IMR-90 (cell line): Measurements from ENCODE around the gene DCAF6. TPM values are rescaled to one million over a fixed set of nuclear protein-coding genes. Genes with fewer than 3 reads are reported as not detected.

Experiments
- ATAC-seq: fragments of 200-7000 bp; cut with Tn5 transposase; 2 replicates; pipeline ENCODE4 v1.9.1; 2020; ENCODE audit warnings: low read depth, mild to moderate bottlenecking, moderate library complexity
- BruUV-seq: library from RNA; stranded (reverse); fragments of 400-500 nt; replicated peaks from 2 replicates; lab custom pipeline; 2021; lab: Mats Ljungman, UMichigan
- CTCF ChIA-PET: fragments of 300-600 bp; formaldehyde crosslinking; extraction: SDS; loops from one replicate; lab custom pipeline; 2021; ENCODE audit warnings: antibody characterized with exemption; lab: Yijun Ruan, JAX
- POLR2A ChIA-PET: fragments of 300-600 bp; sonication (Branson Sonifier 250); formaldehyde crosslinking; loops from one replicate; lab custom pipeline; 2022; ENCODE audit warnings: antibody characterized with exemption; ENCODE audit not compliant: unreplicated experiment; lab: Charles Lee
- DNase-seq: peaks from one replicate; pipeline ENCODE4 v3.0.0; 2013
- H2AFZ ChIP-seq: replicated peaks from 2 replicates; pipeline ENCODE3; 2013; ENCODE audit warnings: low read length, mild to moderate bottlenecking; ENCODE audit not compliant: poor library complexity
- H2AK5ac ChIP-seq: 2 replicates; pipeline ENCODE4 v1.6.1; 2013; ENCODE audit warnings: low read depth, low read length, inconsistent platforms
- H2AK9ac ChIP-seq: replicated peaks from 2 replicates; pipeline ENCODE3; 2013; ENCODE audit warnings: mild to moderate bottlenecking, low read depth, low read length, moderate library complexity; ENCODE audit not compliant: poor library complexity
- H2BK120ac ChIP-seq: 2 replicates; pipeline ENCODE4 v1.6.1; 2013; ENCODE audit warnings: low read depth, low read length, inconsistent platforms
- H2BK15ac ChIP-seq: 3 replicates; pipeline ENCODE4 v1.6.1; 2013; ENCODE audit warnings: low read depth, low read length, inconsistent platforms
- H2BK20ac ChIP-seq: 2 replicates; pipeline ENCODE4 v1.6.1; 2013; ENCODE audit warnings: low read depth, mild to moderate bottlenecking, inconsistent platforms, low read length, moderate library complexity
- H2BK5ac ChIP-seq: 2 replicates; pipeline ENCODE4 v1.6.1; 2013; ENCODE audit warnings: mild to moderate bottlenecking, low read depth, low read length, inconsistent platforms; ENCODE audit not compliant: poor library complexity, severe bottlenecking
- H3K14ac ChIP-seq: replicated peaks from 2 replicates; pipeline ENCODE4 v1.6.1; 2013; ENCODE audit warnings: low read depth, low read length, inconsistent platforms
- H3K18ac ChIP-seq: 2 replicates; pipeline ENCODE4 v1.6.1; 2013; ENCODE audit warnings: low read depth, low read length, control low read depth
- H3K23ac ChIP-seq: 2 replicates; pipeline ENCODE4 v1.6.1; 2013; ENCODE audit warnings: low read depth, low read length, inconsistent platforms
- H3K27ac ChIP-seq: 2 replicates; pipeline ENCODE4 v1.5.1; 2013; ENCODE audit warnings: mild to moderate bottlenecking, control low read depth, low read length; ENCODE audit not compliant: insufficient read depth
- H3K27me3 ChIP-seq: 2 replicates; pipeline ENCODE4 v1.6.1; 2013; ENCODE audit warnings: low read length; ENCODE audit not compliant: control insufficient read depth, insufficient read depth
- H3K36me3 ChIP-seq: 2 replicates; pipeline ENCODE4 v1.6.1; 2013; ENCODE audit warnings: low read length, mixed read lengths; ENCODE audit not compliant: control insufficient read depth, insufficient read depth
- H3K4ac ChIP-seq: 2 replicates; pipeline ENCODE4 v1.6.1; 2013; ENCODE audit warnings: low read depth, low read length, inconsistent platforms
- H3K4me1 ChIP-seq: 2 replicates; pipeline ENCODE4 v1.6.1; 2013; ENCODE audit warnings: low read length, mixed read lengths; ENCODE audit not compliant: control insufficient read depth, insufficient read depth
- H3K4me2 ChIP-seq: 2 replicates; pipeline ENCODE4 v1.6.1; 2013; ENCODE audit warnings: low read depth, mild to moderate bottlenecking, control low read depth, low read length, moderate library complexity
- H3K4me3 ChIP-seq: 2 replicates; pipeline ENCODE4 v1.5.1; 2013; ENCODE audit warnings: low read depth, mild to moderate bottlenecking, control low read depth, low read length, moderate library complexity; ENCODE audit not compliant: insufficient read depth
- H3K56ac ChIP-seq: 2 replicates; pipeline ENCODE4 v1.6.1; 2013; ENCODE audit warnings: low read length, inconsistent platforms; ENCODE audit not compliant: insufficient read depth; ENCODE audit errors: extremely low read depth
- H3K79me1 ChIP-seq, 2 experiments: 2 replicates each; pipeline ENCODE4 v1.6.1; 2013; ENCODE audit warnings: low read length in 2 of 2, inconsistent platforms in 1 of 2, low read depth in 1 of 2
- H3K9ac ChIP-seq: 2 replicates; pipeline ENCODE4 v1.6.1; 2013; ENCODE audit warnings: low read depth, low read length, control low read depth
- H3K9me1 ChIP-seq: 2 replicates; pipeline ENCODE4 v1.6.1; 2013; ENCODE audit warnings: low read length, inconsistent platforms; ENCODE audit not compliant: insufficient read depth
- H3K9me3 ChIP-seq: 2 replicates; pipeline ENCODE4 v1.6.1; 2013; ENCODE audit warnings: low read length; ENCODE audit not compliant: control insufficient read depth, insufficient read depth
- H4K20me1 ChIP-seq: 2 replicates; pipeline ENCODE4 v1.6.1; 2013; ENCODE audit warnings: low read length, inconsistent platforms; ENCODE audit not compliant: insufficient read depth
- H4K5ac ChIP-seq: 2 replicates; pipeline ENCODE4 v1.6.1; 2013; ENCODE audit warnings: mild to moderate bottlenecking, low read depth, low read length, control low read depth
- H4K8ac ChIP-seq, 2 experiments: 2 replicates each; pipeline ENCODE4 v1.6.1; 2013; ENCODE audit warnings: low read depth in 2 of 2, low read length in 2 of 2, control low read depth in 1 of 2, inconsistent platforms in 1 of 2
- H4K91ac ChIP-seq: 2 replicates; pipeline ENCODE4 v1.6.1; 2013; ENCODE audit warnings: low read depth, low read length, inconsistent platforms; ENCODE audit not compliant: insufficient read depth
- BHLHE40 ChIP-seq: fragments of 150-350 bp; IDR thresholded peaks from 2 replicates; pipeline ENCODE4 v1.6.1; 2016; ENCODE audit warnings: mild to moderate bottlenecking, low read depth, low read length
- MAFK ChIP-seq: IDR thresholded peaks from 2 replicates; pipeline ENCODE4 v1.6.1; 2012; ENCODE audit warnings: low read depth, low read length, improper control_type of control experiment
- WGBS, 2 experiments: methylation state at CpG; one replicate each; pipeline versions ENCODE4 v1.1.5 to v1.1.7; 2013; ENCODE audit warnings: missing lambda C conversion rate in 2 of 2; ENCODE audit not compliant: insufficient read length in 1 of 2; ENCODE audit errors: extremely low coverage in 2 of 2; 5-methylcytosine and 5-hydroxymethylcytosine counted together
- dilution Hi-C: fragments of 300-500 bp; cut with HindIII; formaldehyde crosslinking; loops from one replicate; pipeline ENCODE4 v1.14.3; 2018; ENCODE audit warnings: low sequenced_read_pairs; ENCODE audit not compliant: unreplicated experiment
- in situ Hi-C: fragments of 300-500 bp; cut with MboI; formaldehyde crosslinking; loops from 3 replicates; pipeline ENCODE4 v1.14.3; 2019; ENCODE audit warnings: low sequenced_read_pairs, inconsistent platforms, mixed read lengths
- intact Hi-C: fragments of 100-400 bp; cut with micrococcal nuclease; formaldehyde crosslinking; loops from 2 replicates; pipeline ENCODE4 v1.10.0; 2022
- polyA plus RNA-seq, 3 experiments: library from polyadenylated mRNA; depleted of rRNA; stranded (reverse); fragments of >200 nt; gene quantifications; 2 replicates each; pipeline ENCODE4 v1.2.3, GENCODE V29; 2012; ENCODE audit warnings: low replicate concordance in 1 of 3
- total RNA-seq: library from RNA; depleted of rRNA; stranded (reverse); fragments of >200 nt; gene quantifications from 2 replicates; pipeline ENCODE4 v1.2.3, GENCODE V29; 2012

DCAF6 gene
- total and polyA plus RNA-seq, 2 of the 4 experiments (the other 2 are of a cell fraction) = 60.4 to 88.7 TPM

DNA sequence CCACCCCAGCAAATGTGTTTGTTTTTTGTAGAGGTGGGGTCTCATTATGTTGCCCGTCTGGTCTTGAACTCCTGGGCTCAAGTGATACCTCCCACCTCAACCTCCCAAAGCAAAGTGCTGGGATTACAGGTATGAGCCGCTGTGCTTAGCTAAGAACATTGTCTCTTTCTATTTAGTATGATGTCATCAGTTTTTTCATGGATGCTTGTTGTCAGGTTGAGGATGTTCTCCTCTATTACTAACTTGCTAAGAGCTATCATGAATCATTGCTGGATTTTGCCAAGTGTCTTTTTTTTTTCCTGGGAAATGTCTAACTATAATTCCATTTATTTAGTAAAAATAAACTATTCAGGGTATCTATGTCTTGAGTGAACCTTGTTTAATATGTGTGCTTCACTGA, 19.4 kb downstream of the DCAF6 start:
- Histone ChIP-seq H2AK9ac (no peak overlapping the region), H3K4me1 (0 out of 2 replicates have a peak, but pooled peaks cover 2% of the 10 kb centered on the region), H4K20me1 (peaks cover 25% of the 10 kb centered on the region; the same call in 1 of the 2 replicates), H2BK5ac (no peak overlapping the region), H2BK15ac (no peak overlapping the region), H3K79me1 (peaks cover 30 to 42% of the 10 kb centered on the region in 2 experiments), H3K27me3 (no peaks in the 10 kb centered on the region), H4K8ac (no peak overlapping the region), H3K4ac (no peak overlapping the region), H3K18ac (no peak overlapping the region), H3K9me3 (no peaks in the 10 kb centered on the region), H3K14ac (no peak overlapping the region), H3K4me3 (no peak overlapping the region), H2BK120ac (no peak overlapping the region), H3K23ac (no peak overlapping the region), H2AFZ (no peak overlapping the region), H2AK5ac (no peak overlapping the region), H2BK20ac (no peak overlapping the region), H3K36me3 (peaks cover 17% of the 10 kb centered on the region), H4K91ac (no peak overlapping the region), H3K4me2 (no peak overlapping the region), H3K56ac (no peak overlapping the region), H3K27ac (no peak overlapping the region), H4K5ac (no peak overlapping the region), H3K9ac (no peak overlapping the region), H3K9me1 (peaks cover 3% of the 10 kb centered on the region; the same call in 1 of the 2 replicates)
- intact Hi-C loops (loop anchor here (5.0 kb wide), 2 partner anchors 36 to 111 kb away; no protein-coding TSS in a partner anchor), in situ Hi-C loops (no loop called here), dilution Hi-C loops (no loop called here)
- TF ChIP-seq BHLHE40 = no peak
- TF ChIP-seq MAFK = no peak
- DNase-seq (peak; percentile 39), ATAC-seq (no peak)
- CTCF ChIA-PET = no interaction called here
- no CpG with 5 or more reads among the region's 2 CpGs for WGBS, 2 experiments
- BruUV-seq = no TSS peak
- POLR2A ChIA-PET = no interaction called here
